Neural progenitor cell (in vitro differentiated cells): Measurements from ENCODE around the gene CABP2. TPM values are rescaled to one million over a fixed set of nuclear protein-coding genes. Genes with fewer than 3 reads are reported as not detected.
"Not testable (repeated sequence)": the region's sequence is repeated elsewhere in the genome, so short reads cannot be mapped to it uniquely, and the experiment has no call there.

Experiments
- DNase-seq: peaks from one replicate; pipeline ENCODE4 v3.0.0-alpha.2; 2016; ENCODE audit warnings: low spot score
- H2AFZ ChIP-seq: fragments of 200-600 bp; sonication (generic); replicated peaks from 2 replicates; pipeline ENCODE4 v1.6.1; 2016; ENCODE audit warnings: antibody characterized with exemption
- H3F3A ChIP-seq: fragments of 200-600 bp; sonication (generic); 2 replicates; pipeline ENCODE4 v1.6.1; 2016; ENCODE audit warnings: antibody characterized with exemption, low read depth
- H3K27ac ChIP-seq: fragments of 200-600 bp; sonication (generic); 2 replicates; pipeline ENCODE4 v1.5.1; 2016; ENCODE audit warnings: mild to moderate bottlenecking
- H3K27me3 ChIP-seq: fragments of 200-600 bp; sonication (generic); 2 replicates; pipeline ENCODE4 v1.6.1; 2016; ENCODE audit warnings: mild to moderate bottlenecking, moderate library complexity
- H3K36me3 ChIP-seq: fragments of 200-600 bp; sonication (generic); 2 replicates; pipeline ENCODE4 v1.5.1; 2016
- H3K4me1 ChIP-seq: fragments of 200-600 bp; sonication (generic); 2 replicates; pipeline ENCODE4 v1.6.1; 2016; ENCODE audit warnings: mixed run types
- H3K4me2 ChIP-seq: fragments of 200-600 bp; sonication (generic); 2 replicates; pipeline ENCODE4 v1.6.1; 2016
- H3K4me3 ChIP-seq: fragments of 200-600 bp; sonication (generic); 2 replicates; pipeline ENCODE4 v1.5.1; 2016
- H3K79me2 ChIP-seq: fragments of 200-600 bp; sonication (generic); 2 replicates; pipeline ENCODE4 v1.6.1; 2016; ENCODE audit warnings: low read depth
- H3K9ac ChIP-seq: fragments of 200-600 bp; sonication (generic); 2 replicates; pipeline ENCODE4 v1.6.1; 2016
- H3K9me3 ChIP-seq: fragments of 200-600 bp; sonication (generic); 2 replicates; pipeline ENCODE4 v1.5.1; 2016; ENCODE audit warnings: low read depth
- H4K20me1 ChIP-seq: fragments of 200-600 bp; sonication (generic); 2 replicates; pipeline ENCODE4 v1.6.1; 2016; ENCODE audit warnings: low read depth
- H3K27ac Mint-ChIP-seq: 3 replicates; pipeline ENCODE4 v1.8.0; 2021; ENCODE audit warnings: mixed read lengths
- H3K27me3 Mint-ChIP-seq: 2 replicates; pipeline ENCODE4 v1.8.0; 2022; ENCODE audit warnings: low read depth, mild to moderate bottlenecking, inconsistent platforms, moderate library complexity, mixed read lengths; ENCODE audit not compliant: insufficient read depth
- H3K36me3 Mint-ChIP-seq: 3 replicates; pipeline ENCODE4 v1.8.0; 2021; ENCODE audit warnings: mixed read lengths
- H3K4me1 Mint-ChIP-seq: 3 replicates; pipeline ENCODE4 v1.8.0; 2021; ENCODE audit warnings: mixed read lengths
- H3K4me3 Mint-ChIP-seq: 3 replicates; pipeline ENCODE4 v1.8.0; 2021; ENCODE audit warnings: mild to moderate bottlenecking, moderate library complexity, mixed read lengths
- H3K9me3 Mint-ChIP-seq: 3 replicates; pipeline ENCODE4 v1.8.0; 2020; ENCODE audit warnings: mixed read lengths
- CTCF ChIP-seq: fragments of 200-600 bp; sonication (generic); IDR thresholded peaks from 2 replicates; pipeline ENCODE4 v1.5.1; 2017; ENCODE audit warnings: antibody characterized with exemption, mild to moderate bottlenecking
- EZH2 ChIP-seq: fragments of 200-600 bp; sonication (generic); IDR thresholded peaks from 2 replicates; pipeline ENCODE4 v1.6.1; 2017; ENCODE audit warnings: antibody characterized with exemption, mild to moderate bottlenecking, moderate library complexity
- EZH2phosphoT487 ChIP-seq: fragments of 200-600 bp; sonication (generic); IDR thresholded peaks from 2 replicates; pipeline ENCODE4 v1.6.1; 2017; ENCODE audit warnings: antibody characterized with exemption
- total RNA-seq: library from RNA; depleted of rRNA; stranded (reverse); fragments of >200 nt; gene quantifications from 2 replicates; pipeline ENCODE4 v1.2.3, GENCODE V29; 2015; ENCODE audit warnings: low replicate concordance

CABP2 gene
- total RNA-seq, 1 donor from 2014 or later, result not detected

GRCh38 chr11:67516806-67517205, 6.4 kb downstream of the CABP2 start:
- Histone ChIP-seq H4K20me1 (no peaks in the 10 kb centered on the region), H3K27me3 (peaks cover 29% of the 10 kb centered on the region), H3K9ac (no peak overlapping the region), H3K36me3 (no peaks in the 10 kb centered on the region), H3K4me1 (no peaks in the 10 kb centered on the region), H3K79me2 (no peaks in the 10 kb centered on the region), H3K9me3 (no peaks in the 10 kb centered on the region), H3K4me2 (no peak overlapping the region), H2AFZ (no peak overlapping the region), H3K4me3 (no peak overlapping the region), H3K27ac (no peak overlapping the region), H3F3A (no peaks in the 10 kb centered on the region)
- Mint-ChIP-seq H3K36me3 (no peaks in the 10 kb centered on the region), H3K27ac (no peak overlapping the region), H3K4me1 (no peaks in the 10 kb centered on the region), H3K27me3 (peaks cover 13% of the 10 kb centered on the region), H3K4me3 (no peak overlapping the region), H3K9me3 (no peaks in the 10 kb centered on the region)
- DNase-seq, result no peak
- TF ChIP-seq EZH2phosphoT487 (no peak), CTCF (no peak), EZH2 (no peak)

GRCh38 chr11:67514116-67514515, 9.1 kb downstream of the CABP2 start:
- Histone ChIP-seq H3K27ac (no peak overlapping the region), H3K79me2 (no peaks in the 10 kb centered on the region), H3K4me3 (no peak overlapping the region), H3K36me3 (no peaks in the 10 kb centered on the region), H3F3A (no peaks in the 10 kb centered on the region), H2AFZ (no peak overlapping the region), H3K4me1 (no peaks in the 10 kb centered on the region), H3K4me2 (no peak overlapping the region), H3K9me3 (no peaks in the 10 kb centered on the region), H4K20me1 (no peaks in the 10 kb centered on the region), H3K27me3 (peaks cover 52% of the 10 kb centered on the region), H3K9ac (no peak overlapping the region)
- TF ChIP-seq CTCF (no peak), EZH2 (no peak), EZH2phosphoT487 (no peak)
- Mint-ChIP-seq H3K9me3 (no peaks in the 10 kb centered on the region), H3K4me1 (peaks cover 6% of the 10 kb centered on the region), H3K36me3 (no peaks in the 10 kb centered on the region), H3K27ac (no peak overlapping the region), H3K4me3 (no peak overlapping the region), H3K27me3 (peaks cover 18% of the 10 kb centered on the region)
- no peak for DNase-seq

- H3K36me3 Mint-ChIP-seq, H3K9ac ChIP-seq, H2AFZ ChIP-seq, H3K4me2 ChIP-seq, H3K27ac Mint-ChIP-seq, DNase-seq, H3K4me3 Mint-ChIP-seq, H3K79me2 ChIP-seq, H3K36me3 ChIP-seq, H3K4me3 ChIP-seq, H3K9me3 ChIP-seq, H3K27ac ChIP-seq, H3K9me3 Mint-ChIP-seq, H3K4me1 ChIP-seq: not testable (repeated sequence)
- Histone ChIP-seq H4K20me1 (peaks cover 10% of the 10 kb centered on the region), H3F3A (peaks cover 12% of the 10 kb centered on the region), H3K27me3 (peaks cover 52% of the 10 kb centered on the region)
- Mint-ChIP-seq H3K4me1 (peaks cover 18% of the 10 kb centered on the region), H3K27me3 (peaks cover 14% of the 10 kb centered on the region)
Measured at GRCh38 chr11:67511558-67511957, 11.7 kb downstream of the CABP2 start.

GRCh38 chr11:67510023-67510345, 13.3 kb downstream of the CABP2 start:
- Histone ChIP-seq H3K36me3 (no peaks in the 10 kb centered on the region), H3K79me2 (peaks cover 9% of the 10 kb centered on the region), H3K4me2 (no peak overlapping the region), H3K4me1 (peaks cover 16% of the 10 kb centered on the region), H3F3A (peaks cover 28% of the 10 kb centered on the region), H4K20me1 (peaks cover 24% of the 10 kb centered on the region), H3K9me3 (no peaks in the 10 kb centered on the region), H3K27ac (no peak overlapping the region), H3K9ac (no peak overlapping the region), H3K4me3 (no peak overlapping the region), H2AFZ (no peak overlapping the region), H3K27me3 (peaks cover 52% of the 10 kb centered on the region)
- peaks cover 16% of the 10 kb centered on the region for H3K27me3 Mint-ChIP-seq
- H3K4me3 Mint-ChIP-seq, result peak overlapping the region; percentile 90
- peaks cover 25% of the 10 kb centered on the region for H3K4me1 Mint-ChIP-seq
- no peaks in the 10 kb centered on the region for H3K36me3 Mint-ChIP-seq
- no peak for DNase-seq
- no peaks in the 10 kb centered on the region for H3K9me3 Mint-ChIP-seq
- TF ChIP-seq EZH2, result no peak
- TF ChIP-seq EZH2phosphoT487, result no peak
- TF ChIP-seq CTCF, result no peak
- peak overlapping the region; percentile 26 for H3K27ac Mint-ChIP-seq
